HepG2 (cell line): ENCODE measurements around the gene KIF7. TPM values are rescaled to one million over a fixed set of nuclear protein-coding genes. Genes with fewer than 3 reads are reported as not detected.

Source experiments
- GTF3A ChIP-seq: sonication (generic); formaldehyde crosslinking; conservative IDR thresholded peaks from 2 replicates; pipeline ENCODE4 v1.4.0; 2020; ENCODE audit warnings: mild to moderate bottlenecking, missing genetic modification reagents
- MYNN ChIP-seq: sonication (generic); formaldehyde crosslinking; IDR thresholded peaks from 2 replicates; pipeline ENCODE4 v1.4.0; 2020; ENCODE audit warnings: mild to moderate bottlenecking, low read depth, missing genetic modification reagents
- NFIB ChIP-seq: sonication (generic); formaldehyde crosslinking; IDR thresholded peaks from 2 replicates; pipeline ENCODE4 v1.9.0; 2021; ENCODE audit warnings: missing genetic modification reagents, mild to moderate bottlenecking, borderline replicate concordance
- PAF1 ChIP-seq: IDR thresholded peaks from 2 replicates; pipeline ENCODE4 v1.6.1; 2016; ENCODE audit warnings: missing genetic modification reagents, missing compliant biosample characterization
- RFXANK ChIP-seq: IDR thresholded peaks from 2 replicates; pipeline ENCODE4 v1.6.1; 2016
- SKI ChIP-seq: fragments of 450-650 bp; IDR thresholded peaks from one replicate; pipeline ENCODE4 v1.6.1; 2018; ENCODE audit warnings: mild to moderate bottlenecking; ENCODE audit not compliant: partially characterized antibody
- YEATS2 ChIP-seq: sonication (generic); formaldehyde crosslinking; IDR thresholded peaks from 2 replicates; pipeline ENCODE4 v1.4.0; 2020; ENCODE audit warnings: missing genetic modification reagents, borderline replicate concordance
- ZNF382 ChIP-seq: sonication (generic); formaldehyde crosslinking; IDR thresholded peaks from 2 replicates; pipeline ENCODE4 v1.5.0; 2020; ENCODE audit warnings: missing genetic modification reagents, mild to moderate bottlenecking, borderline replicate concordance
- ZNF572 ChIP-seq: sonication (generic); formaldehyde crosslinking; IDR thresholded peaks from 2 replicates; pipeline ENCODE4 v1.5.1; 2020; ENCODE audit warnings: mild to moderate bottlenecking, missing genetic modification reagents
- ZNF746 ChIP-seq: sonication (generic); formaldehyde crosslinking; IDR thresholded peaks from 2 replicates; pipeline ENCODE4 v1.8.0; 2022; ENCODE audit warnings: mild to moderate bottlenecking, missing genetic modification reagents
- polyA plus RNA-seq, 8 experiments: library from polyadenylated mRNA; depleted of rRNA in 3 of 8; stranded (reverse) in 7 of 8; unstranded in 1 of 8; fragments of >200 nt; fragmentation: Illumina TruSeq in 4 of 8; extraction: Trizol in 4 of 8; gene quantifications; 2 replicates each; pipeline versions ENCODE4 v1.2.1 to v1.2.3, GENCODE V29; 2011 to 2016; ENCODE audit warnings: low read depth in 4 of 8, missing spikeins in 1 of 8, mixed read lengths in 1 of 8; ENCODE audit not compliant: insufficient read depth in 1 of 8
- total RNA-seq, 5 experiments: library from RNA; depleted of rRNA; stranded (reverse); fragments of >200 nt; fragmentation: Illumina TruSeq; extraction: Trizol; gene quantifications; 2 replicates each; pipeline ENCODE4 v1.2.3, GENCODE V29; 2016; ENCODE audit warnings: low read depth in 1 of 5
- TF ChIP-seq, protein P1 (sequence below): sonication (generic); formaldehyde crosslinking; IDR thresholded peaks from 2 replicates; pipeline ENCODE4 v1.5.1; 2020; ENCODE audit warnings: mild to moderate bottlenecking, missing genetic modification reagents, borderline replicate concordance
- TF ChIP-seq, protein P2 (sequence below): sonication (generic); formaldehyde crosslinking; IDR thresholded peaks from 2 replicates; pipeline ENCODE4 v1.8.0; 2022; ENCODE audit warnings: low read depth, missing genetic modification reagents
- TF ChIP-seq, protein P3 (sequence below): sonication (generic); formaldehyde crosslinking; IDR thresholded peaks from 2 replicates; pipeline ENCODE4 v1.4.0; 2020; ENCODE audit warnings: mild to moderate bottlenecking, low read depth, missing genetic modification reagents
- TF ChIP-seq, protein P4 (sequence below), 2 experiments: sonication (generic) in 1 of 2; formaldehyde crosslinking in 1 of 2; IDR thresholded peaks; 2 replicates each; pipeline versions ENCODE4 v1.6.1 to v1.9.0; 2014 to 2022; ENCODE audit warnings: antibody characterized with exemption in 1 of 2, borderline replicate concordance in 1 of 2, inconsistent platforms in 1 of 2, low read depth in 1 of 2, missing genetic modification reagents in 1 of 2

Gene KIF7
- total and polyA plus RNA-seq, 2 of the 13 experiments (the other 11 are each of a cell fraction or from before 2014, with no cell fraction given) = 1.5 to 6.2 TPM

DNA sequence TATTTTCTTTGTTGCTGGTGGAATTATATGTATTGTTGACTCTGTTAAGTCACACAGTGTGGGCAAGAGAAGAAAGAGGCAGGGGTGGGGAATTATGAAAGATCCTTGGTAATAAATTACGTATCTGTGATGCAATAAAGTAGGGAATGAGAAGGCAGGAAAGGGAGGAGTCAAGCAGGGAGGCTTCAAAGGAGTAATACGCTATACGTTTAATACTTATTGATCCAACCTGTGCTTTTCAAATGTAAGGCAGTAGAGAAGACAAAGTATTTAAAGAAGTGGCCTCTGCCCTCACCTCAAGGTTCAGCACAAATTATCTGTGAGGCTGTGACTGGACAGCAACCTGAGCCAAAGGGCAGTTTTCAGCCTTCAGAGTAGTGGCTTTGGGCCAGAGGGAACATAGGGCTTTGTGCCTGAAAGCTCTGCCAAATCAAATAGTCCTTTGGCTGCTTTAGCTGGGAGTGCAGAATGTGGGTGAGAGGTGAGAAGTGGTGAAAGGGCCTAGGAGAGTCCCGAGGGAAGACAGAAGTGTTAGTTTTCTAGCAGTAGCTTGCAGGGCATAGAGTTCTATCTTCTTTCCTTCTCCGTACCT lies 25.1 kb upstream of the KIF7 start (continued):
- TF ChIP-seq, protein P1, sequence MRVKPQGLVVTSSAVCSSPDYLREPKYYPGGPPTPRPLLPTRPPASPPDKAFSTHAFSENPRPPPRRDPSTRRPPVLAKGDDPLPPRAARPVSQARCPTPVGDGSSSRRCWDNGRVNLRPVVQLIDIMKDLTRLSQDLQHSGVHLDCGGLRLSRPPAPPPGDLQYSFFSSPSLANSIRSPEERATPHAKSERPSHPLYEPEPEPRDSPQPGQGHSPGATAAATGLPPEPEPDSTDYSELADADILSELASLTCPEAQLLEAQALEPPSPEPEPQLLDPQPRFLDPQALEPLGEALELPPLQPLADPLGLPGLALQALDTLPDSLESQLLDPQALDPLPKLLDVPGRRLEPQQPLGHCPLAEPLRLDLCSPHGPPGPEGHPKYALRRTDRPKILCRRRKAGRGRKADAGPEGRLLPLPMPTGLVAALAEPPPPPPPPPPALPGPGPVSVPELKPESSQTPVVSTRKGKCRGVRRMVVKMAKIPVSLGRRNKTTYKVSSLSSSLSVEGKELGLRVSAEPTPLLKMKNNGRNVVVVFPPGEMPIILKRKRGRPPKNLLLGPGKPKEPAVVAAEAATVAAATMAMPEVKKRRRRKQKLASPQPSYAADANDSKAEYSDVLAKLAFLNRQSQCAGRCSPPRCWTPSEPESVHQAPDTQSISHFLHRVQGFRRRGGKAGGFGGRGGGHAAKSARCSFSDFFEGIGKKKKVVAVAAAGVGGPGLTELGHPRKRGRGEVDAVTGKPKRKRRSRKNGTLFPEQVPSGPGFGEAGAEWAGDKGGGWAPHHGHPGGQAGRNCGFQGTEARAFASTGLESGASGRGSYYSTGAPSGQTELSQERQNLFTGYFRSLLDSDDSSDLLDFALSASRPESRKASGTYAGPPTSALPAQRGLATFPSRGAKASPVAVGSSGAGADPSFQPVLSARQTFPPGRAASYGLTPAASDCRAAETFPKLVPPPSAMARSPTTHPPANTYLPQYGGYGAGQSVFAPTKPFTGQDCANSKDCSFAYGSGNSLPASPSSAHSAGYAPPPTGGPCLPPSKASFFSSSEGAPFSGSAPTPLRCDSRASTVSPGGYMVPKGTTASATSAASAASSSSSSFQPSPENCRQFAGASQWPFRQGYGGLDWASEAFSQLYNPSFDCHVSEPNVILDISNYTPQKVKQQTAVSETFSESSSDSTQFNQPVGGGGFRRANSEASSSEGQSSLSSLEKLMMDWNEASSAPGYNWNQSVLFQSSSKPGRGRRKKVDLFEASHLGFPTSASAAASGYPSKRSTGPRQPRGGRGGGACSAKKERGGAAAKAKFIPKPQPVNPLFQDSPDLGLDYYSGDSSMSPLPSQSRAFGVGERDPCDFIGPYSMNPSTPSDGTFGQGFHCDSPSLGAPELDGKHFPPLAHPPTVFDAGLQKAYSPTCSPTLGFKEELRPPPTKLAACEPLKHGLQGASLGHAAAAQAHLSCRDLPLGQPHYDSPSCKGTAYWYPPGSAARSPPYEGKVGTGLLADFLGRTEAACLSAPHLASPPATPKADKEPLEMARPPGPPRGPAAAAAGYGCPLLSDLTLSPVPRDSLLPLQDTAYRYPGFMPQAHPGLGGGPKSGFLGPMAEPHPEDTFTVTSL (CRISPR knock-in tag) = 0 out of 2 replicates have a peak, but pooled peaks have one; percentile 8
- TF ChIP-seq YEATS2 (CRISPR knock-in tag) = no peak
- TF ChIP-seq MYNN (CRISPR knock-in tag) = no peak
- no peak for TF ChIP-seq ZNF746 (CRISPR knock-in tag)
- TF ChIP-seq RFXANK = no peak
- no peak for TF ChIP-seq NFIB (CRISPR knock-in tag)
- TF ChIP-seq ZNF572 (CRISPR knock-in tag) = no peak
- TF ChIP-seq, protein P2, sequence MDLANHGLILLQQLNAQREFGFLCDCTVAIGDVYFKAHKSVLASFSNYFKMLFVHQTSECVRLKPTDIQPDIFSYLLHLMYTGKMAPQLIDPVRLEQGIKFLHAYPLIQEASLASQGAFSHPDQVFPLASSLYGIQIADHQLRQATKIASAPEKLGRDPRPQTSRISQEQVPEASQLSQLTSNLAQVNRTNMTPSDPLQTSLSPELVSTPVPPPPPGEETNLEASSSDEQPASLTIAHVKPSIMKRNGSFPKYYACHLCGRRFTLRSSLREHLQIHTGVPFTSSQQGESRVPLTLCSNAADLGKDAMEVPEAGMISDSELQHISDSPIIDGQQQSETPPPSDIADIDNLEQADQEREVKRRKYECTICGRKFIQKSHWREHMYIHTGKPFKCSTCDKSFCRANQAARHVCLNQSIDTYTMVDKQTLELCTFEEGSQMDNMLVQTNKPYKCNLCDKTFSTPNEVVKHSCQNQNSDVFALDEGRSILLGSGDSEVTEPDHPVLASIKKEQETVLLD (CRISPR knock-in tag) = no peak
- TF ChIP-seq PAF1 (CRISPR knock-in tag) = no peak
- TF ChIP-seq, protein P3, sequence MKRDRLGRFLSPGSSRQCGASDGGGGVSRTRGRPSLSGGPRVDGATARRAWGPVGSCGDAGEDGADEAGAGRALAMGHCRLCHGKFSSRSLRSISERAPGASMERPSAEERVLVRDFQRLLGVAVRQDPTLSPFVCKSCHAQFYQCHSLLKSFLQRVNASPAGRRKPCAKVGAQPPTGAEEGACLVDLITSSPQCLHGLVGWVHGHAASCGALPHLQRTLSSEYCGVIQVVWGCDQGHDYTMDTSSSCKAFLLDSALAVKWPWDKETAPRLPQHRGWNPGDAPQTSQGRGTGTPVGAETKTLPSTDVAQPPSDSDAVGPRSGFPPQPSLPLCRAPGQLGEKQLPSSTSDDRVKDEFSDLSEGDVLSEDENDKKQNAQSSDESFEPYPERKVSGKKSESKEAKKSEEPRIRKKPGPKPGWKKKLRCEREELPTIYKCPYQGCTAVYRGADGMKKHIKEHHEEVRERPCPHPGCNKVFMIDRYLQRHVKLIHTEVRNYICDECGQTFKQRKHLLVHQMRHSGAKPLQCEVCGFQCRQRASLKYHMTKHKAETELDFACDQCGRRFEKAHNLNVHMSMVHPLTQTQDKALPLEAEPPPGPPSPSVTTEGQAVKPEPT (CRISPR knock-in tag) = no peak
- TF ChIP-seq, protein P4, sequence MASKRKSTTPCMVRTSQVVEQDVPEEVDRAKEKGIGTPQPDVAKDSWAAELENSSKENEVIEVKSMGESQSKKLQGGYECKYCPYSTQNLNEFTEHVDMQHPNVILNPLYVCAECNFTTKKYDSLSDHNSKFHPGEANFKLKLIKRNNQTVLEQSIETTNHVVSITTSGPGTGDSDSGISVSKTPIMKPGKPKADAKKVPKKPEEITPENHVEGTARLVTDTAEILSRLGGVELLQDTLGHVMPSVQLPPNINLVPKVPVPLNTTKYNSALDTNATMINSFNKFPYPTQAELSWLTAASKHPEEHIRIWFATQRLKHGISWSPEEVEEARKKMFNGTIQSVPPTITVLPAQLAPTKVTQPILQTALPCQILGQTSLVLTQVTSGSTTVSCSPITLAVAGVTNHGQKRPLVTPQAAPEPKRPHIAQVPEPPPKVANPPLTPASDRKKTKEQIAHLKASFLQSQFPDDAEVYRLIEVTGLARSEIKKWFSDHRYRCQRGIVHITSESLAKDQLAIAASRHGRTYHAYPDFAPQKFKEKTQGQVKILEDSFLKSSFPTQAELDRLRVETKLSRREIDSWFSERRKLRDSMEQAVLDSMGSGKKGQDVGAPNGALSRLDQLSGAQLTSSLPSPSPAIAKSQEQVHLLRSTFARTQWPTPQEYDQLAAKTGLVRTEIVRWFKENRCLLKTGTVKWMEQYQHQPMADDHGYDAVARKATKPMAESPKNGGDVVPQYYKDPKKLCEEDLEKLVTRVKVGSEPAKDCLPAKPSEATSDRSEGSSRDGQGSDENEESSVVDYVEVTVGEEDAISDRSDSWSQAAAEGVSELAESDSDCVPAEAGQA (IDR thresholded peaks at IDR 0.05; ENCODE audit: low read depth) = peak; percentile 74; the same call in 1 of the 2 replicates
- TF ChIP-seq, protein P4 (CRISPR knock-in tag; IDR thresholded peaks at IDR 0.05; ENCODE audit: borderline replicate concordance) = no peak
- no peak for TF ChIP-seq GTF3A (CRISPR knock-in tag)
- no peak for TF ChIP-seq ZNF382 (CRISPR knock-in tag)
- TF ChIP-seq SKI = peak; percentile 30
